ENCODE measurements around the gene HUS1B. TPM values are rescaled to one million over a fixed set of nuclear protein-coding genes. Genes with fewer than 3 reads are reported as not detected.

Gene HUS1B
- total RNA-seq, 2 experiments from 2014 or later, result 0.40 to 1.0 TPM

GRCh38 chr6:693723-694009 is 36.8 kb upstream of the HUS1B start:
- Mint-ChIP-seq H3K4me3 (peak overlapping the region; percentile 85), H3K27ac (no peak overlapping the region), H3K4me1 (ENCODE audit: low read depth) (peaks cover 29% of the 10 kb centered on the region), H3K36me3 (ENCODE audit: low read depth) (peaks cover 6% of the 10 kb centered on the region), H3K9me3 (no peaks in the 10 kb centered on the region), H3K27me3 (no peaks in the 10 kb centered on the region)
- no peak for DNase-seq
- ChIA-PET CTCF (interaction anchor here (1.2 to 1.5 kb wide), 5 partner anchors 8 to 101 kb away, joined by 3 to 6 read pairs (median 4); no protein-coding TSS in a partner anchor), POLR2A (interaction anchor here (0.6 to 2.4 kb wide), 5 partner anchors 9 to 18 kb away, joined by 3 to 9 read pairs (median 6); no protein-coding TSS in a partner anchor)
- no peak for TF ChIP-seq CTCF (IDR thresholded peaks at IDR 0.05)
- no peak for ATAC-seq
- intact Hi-C loops (cut with micrococcal nuclease), result no loop called here

- intact Hi-C loops (cut with micrococcal nuclease), result no loop called here
- Mint-ChIP-seq H3K27me3 (no peaks in the 10 kb centered on the region), H3K9me3 (no peaks in the 10 kb centered on the region), H3K36me3 (ENCODE audit: low read depth) (peaks cover 6% of the 10 kb centered on the region), H3K4me3 (peak within 1 kb of the TSS; percentile 85), H3K27ac (peak within 1 kb of the TSS; percentile 89), H3K4me1 (ENCODE audit: low read depth) (peaks cover 29% of the 10 kb centered on the region)
- ATAC-seq (peak; percentile 86), DNase-seq (peak; percentile 90)
- no peak for TF ChIP-seq CTCF (IDR thresholded peaks at IDR 0.05)
- POLR2A ChIA-PET, result interaction anchor here (0.6 to 2.4 kb wide), 7 partner anchors 9 to 23 kb away, joined by 3 to 9 read pairs (median 4); no protein-coding TSS in a partner anchor
- CTCF ChIA-PET, result interaction anchor here (1.0 to 1.4 kb wide), 5 partner anchors 9 to 100 kb away, joined by 3 to 6 read pairs (median 4); no protein-coding TSS in a partner anchor
These were observed 36.2 kb upstream of the HUS1B start, which contains the start of gene EXOC2 for GRCh38 chr6:692858-693722. TSS of gene EXOC2 (minus strand) at chr6:693139. CDS start at chr6:637818, 55,321 bp downstream.

- Mint-ChIP-seq H3K9me3 (no peaks in the 10 kb centered on the region), H3K4me3 (peak overlapping the region; percentile 85), H3K27ac (peak overlapping the region; percentile 89), H3K27me3 (no peaks in the 10 kb centered on the region), H3K36me3 (ENCODE audit: low read depth) (peaks cover 6% of the 10 kb centered on the region), H3K4me1 (ENCODE audit: low read depth) (peaks cover 29% of the 10 kb centered on the region)
- ATAC-seq (peak; percentile 89), DNase-seq (peak; percentile 82)
- ChIA-PET POLR2A (interaction anchor here (0.8 to 2.4 kb wide), 6 partner anchors 8 to 22 kb away, joined by 3 to 9 read pairs (median 5); no protein-coding TSS in a partner anchor), CTCF (interaction anchor here (1.0 to 1.4 kb wide), 4 partner anchors 9 to 99 kb away, joined by 3 to 6 read pairs (median 4); no protein-coding TSS in a partner anchor)
- intact Hi-C loops (cut with micrococcal nuclease), result no loop called here
- no peak for TF ChIP-seq CTCF (IDR thresholded peaks at IDR 0.05)
These were observed 35.5 kb upstream of the HUS1B start for GRCh38 chr6:692356-692851.

GRCh38 chr6:689223-689622 is 32.3 kb upstream of the HUS1B start:
- Mint-ChIP-seq H3K4me1 (ENCODE audit: low read depth) (peaks cover 39% of the 10 kb centered on the region), H3K27me3 (no peaks in the 10 kb centered on the region), H3K4me3 (no peak overlapping the region), H3K9me3 (no peaks in the 10 kb centered on the region), H3K36me3 (ENCODE audit: low read depth) (peaks cover 11% of the 10 kb centered on the region), H3K27ac (no peak overlapping the region)
- CTCF ChIA-PET, result interaction anchor here (1.0 to 1.6 kb wide), 5 partner anchors 10 to 96 kb away, joined by 3 to 6 read pairs (median 3); no protein-coding TSS in a partner anchor
- TF ChIP-seq CTCF (IDR thresholded peaks at IDR 0.05), result no peak
- ATAC-seq, result no peak
- DNase-seq, result no peak
- POLR2A ChIA-PET, result no interaction called here
- intact Hi-C loops (cut with micrococcal nuclease), result no loop called here

GRCh38 chr6:686497-686896 is 29.6 kb upstream of the HUS1B start:
- CTCF ChIA-PET, result no interaction called here
- no peak for ATAC-seq
- intact Hi-C loops (cut with micrococcal nuclease), result no loop called here

More at GRCh38 chr6:686497-686896, 29.6 kb upstream of the HUS1B start:
- DNase-seq, result no peak
- H3K27me3 Mint-ChIP-seq, result no peaks in the 10 kb centered on the region
- no peak overlapping the region for H3K4me3 Mint-ChIP-seq
- TF ChIP-seq CTCF (IDR thresholded peaks at IDR 0.05), result no peak
- H3K27ac Mint-ChIP-seq, result no peak overlapping the region
- POLR2A ChIA-PET, result no interaction called here
- H3K9me3 Mint-ChIP-seq, result no peaks in the 10 kb centered on the region
- H3K36me3 Mint-ChIP-seq (ENCODE audit: low read depth), result peaks cover 15% of the 10 kb centered on the region
- H3K4me1 Mint-ChIP-seq (ENCODE audit: low read depth), result peaks cover 50% of the 10 kb centered on the region
